NCI-H446 treated with DMSO at 0.1 percent for 48 hours (cell line): ENCODE data around the gene NNAT.
"Not testable (repeated sequence)": the region's sequence is repeated elsewhere in the genome, so short reads cannot be mapped to it uniquely, and the experiment has no call there.

Experiments used
- DNase-seq: peaks from one replicate; lab custom pipeline; 2025; lab: John Stamatoyannopoulos, UW

Gene NNAT

GRCh38 chr20:37541326-37541725 is 20.3 kb downstream of the NNAT start:
- no peak for DNase-seq

GRCh38 chr20:37542281-37542680 is 21.2 kb downstream of the NNAT start:
- DNase-seq, result no peak

- DNase-seq, result no peak
Measured at GRCh38 chr20:37543828-37544227, 22.8 kb downstream of the NNAT start.

- DNase-seq, result no peak
Measured at GRCh38 chr20:37544386-37544785, 23.3 kb downstream of the NNAT start.

- DNase-seq, result no peak
Measured at GRCh38 chr20:37545516-37545915, 24.5 kb downstream of the NNAT start.

GRCh38 chr20:37547912-37548311 is 26.9 kb downstream of the NNAT start:
- DNase-seq, result no peak

- not testable (repeated sequence) for DNase-seq
Measured at GRCh38 chr20:37550101-37550920, 29.3 kb downstream of the NNAT start.

- DNase-seq, result not testable (repeated sequence)
Measured at GRCh38 chr20:37551660-37552059, 30.6 kb downstream of the NNAT start.

- DNase-seq, result no peak
Measured at GRCh38 chr20:37552415-37552814, 31.4 kb downstream of the NNAT start.

GRCh38 chr20:37554721-37555298 is 33.8 kb downstream of the NNAT start:
- not testable (repeated sequence) for DNase-seq

- no peak for DNase-seq
Measured at GRCh38 chr20:37556538-37556937, 35.5 kb downstream of the NNAT start.

GRCh38 chr20:37558306-37558705 is 37.3 kb downstream of the NNAT start:
- DNase-seq, result no peak

GRCh38 chr20:37558779-37559178 is 37.7 kb downstream of the NNAT start:
- DNase-seq, result no peak

GRCh38 chr20:37559312-37560027 is 38.4 kb downstream of the NNAT start:
- no peak for DNase-seq

GRCh38 chr20:37560629-37561028 is 39.6 kb downstream of the NNAT start:
- DNase-seq, result no peak

GRCh38 chr20:37562695-37563480 is 41.8 kb downstream of the NNAT start:
- no peak for DNase-seq

GRCh38 chr20:37564016-37564387 is 43.0 kb downstream of the NNAT start:
- DNase-seq, result no peak

GRCh38 chr20:37564388-37565133 is 43.5 kb downstream of the NNAT start:
- no peak for DNase-seq

GRCh38 chr20:37565134-37565811 is 44.2 kb downstream of the NNAT start:
- no peak for DNase-seq

GRCh38 chr20:37566590-37567330 is 45.7 kb downstream of the NNAT start:
- no peak for DNase-seq
